ENCODE measurements around the gene PLEKHB2. TPM values are rescaled to one million over a fixed set of nuclear protein-coding genes. Genes with fewer than 3 reads are reported as not detected.

PLEKHB2 gene
- polyA plus RNA-seq, 3 donors = 53.9 to 172 (median 146) TPM

GRCh38 chr2:131121464-131121863, 16.3 kb downstream of the PLEKHB2 start:
- no peak overlapping the region for H3K4me3 ChIP-seq (replicated peaks in 1 of 3; ENCODE audit: low read depth in 2 of 3, low read length in 3 of 3)
- no peak overlapping the region for H3K9ac ChIP-seq (ENCODE audit: insufficient read depth, low read length, poor library complexity, severe bottlenecking)
- H3K36me3 ChIP-seq (replicated peaks in 1 of 2; ENCODE audit: control insufficient read depth in 1 of 2, insufficient read depth in 2 of 2, low read length in 2 of 2) = peaks cover 40 to 77% of the 10 kb centered on the region in 2 donors
- Mint-ChIP-seq H3K9me3 (peaks cover 0 to 4% (median 0%) of the 10 kb centered on the region in 7 donors), H3K4me3 (no peak overlapping the region), H3K36me3 (peaks cover 57 to 79% of the 10 kb centered on the region in 2 donors), H3K27me3 (ENCODE audit: low read depth in 3 of 3) (no peaks in the 10 kb centered on the region), H3K27ac (peak overlapping the region in 1 of 7 donors; percentile 40), H3K4me1 (no peaks in the 10 kb centered on the region)
- H2AFZ ChIP-seq (ENCODE audit: insufficient read depth, low read depth, low read length, poor library complexity, severe bottlenecking) = no peak overlapping the region
- H3K79me2 ChIP-seq (ENCODE audit: insufficient read depth, low read length) = peaks cover 75% of the 10 kb centered on the region
- no peaks in the 10 kb centered on the region for H3K27me3 ChIP-seq (ENCODE audit: control insufficient read depth in 2 of 2, insufficient read depth in 2 of 2, low read length in 2 of 2)
- no peak for TF ChIP-seq CTCF (IDR thresholded peaks at IDR 0.05)
- peaks cover 96% of the 10 kb centered on the region for H4K20me1 ChIP-seq (ENCODE audit: insufficient read depth, low read length)
- 100% methylated on average over 4 of the region's 4 CpGs for WGBS (ENCODE audit: insufficient coverage)
- intact Hi-C loops (cut with micrococcal nuclease) = no loop called here
- no peak for DNase-seq
- no peaks in the 10 kb centered on the region for H3K4me1 ChIP-seq (ENCODE audit: control insufficient read depth in 1 of 2, insufficient read depth in 2 of 2, low read length in 2 of 2)
- no peak overlapping the region for H3K27ac ChIP-seq (ENCODE audit: low read depth in 1 of 2, low read length in 2 of 2)
- no peak overlapping the region for H3K4me2 ChIP-seq (replicated peaks; ENCODE audit: extremely low read depth, low read length, poor library complexity, severe bottlenecking)
- H3K9me3 ChIP-seq (replicated peaks in 1 of 2; ENCODE audit: control insufficient read depth in 1 of 2, insufficient read depth in 1 of 2, low read length in 2 of 2) = no peaks in the 10 kb centered on the region

GRCh38 chr2:131122496-131122895, 17.4 kb downstream of the PLEKHB2 start:
- no peak for TF ChIP-seq CTCF (IDR thresholded peaks at IDR 0.05)
- Histone ChIP-seq H3K27me3 (ENCODE audit: control insufficient read depth in 2 of 2, insufficient read depth in 2 of 2, low read length in 2 of 2) (no peaks in the 10 kb centered on the region), H3K9ac (ENCODE audit: insufficient read depth, low read length, poor library complexity, severe bottlenecking) (no peak overlapping the region), H3K9me3 (replicated peaks in 1 of 2; ENCODE audit: control insufficient read depth in 1 of 2, insufficient read depth in 1 of 2, low read length in 2 of 2) (no peaks in the 10 kb centered on the region), H3K4me3 (replicated peaks in 1 of 3; ENCODE audit: low read depth in 2 of 3, low read length in 3 of 3) (no peak overlapping the region), H3K4me2 (replicated peaks; ENCODE audit: extremely low read depth, low read length, poor library complexity, severe bottlenecking) (no peak overlapping the region), H3K79me2 (ENCODE audit: insufficient read depth, low read length) (peaks cover 65% of the 10 kb centered on the region), H3K4me1 (ENCODE audit: control insufficient read depth in 1 of 2, insufficient read depth in 2 of 2, low read length in 2 of 2) (no peaks in the 10 kb centered on the region), H2AFZ (ENCODE audit: insufficient read depth, low read depth, low read length, poor library complexity, severe bottlenecking) (no peak overlapping the region), H3K27ac (ENCODE audit: low read depth in 1 of 2, low read length in 2 of 2) (no peak overlapping the region), H3K36me3 (replicated peaks in 1 of 2; ENCODE audit: control insufficient read depth in 1 of 2, insufficient read depth in 2 of 2, low read length in 2 of 2) (peaks cover 48 to 77% of the 10 kb centered on the region in 2 donors), H4K20me1 (ENCODE audit: insufficient read depth, low read length) (peaks cover 87% of the 10 kb centered on the region)
- Mint-ChIP-seq H3K4me1 (no peaks in the 10 kb centered on the region), H3K4me3 (no peak overlapping the region), H3K36me3 (peaks cover 66 to 82% of the 10 kb centered on the region in 2 donors), H3K27me3 (ENCODE audit: low read depth in 3 of 3) (no peaks in the 10 kb centered on the region), H3K27ac (peak overlapping the region in 2 of 7 donors; percentile 1 to 9), H3K9me3 (peaks cover 0 to 4% (median 0%) of the 10 kb centered on the region in 7 donors)
- intact Hi-C loops (cut with micrococcal nuclease) = no loop called here
- DNase-seq = no peak
- WGBS (ENCODE audit: insufficient coverage) = 96% methylated on average over 4 of the region's 4 CpGs

Measured in CD14-positive monocyte (primary cell).